Urinary bladder (tissue), 4 donors: ENCODE data around the gene LMBR1. TPM values are rescaled to one million over a fixed set of nuclear protein-coding genes. Genes with fewer than 3 reads are reported as not detected.

Experiments used
- DNase-seq: peaks from one replicate; pipeline ENCODE4 v3.0.0-alpha.2; 2015; ENCODE audit errors: extremely low spot score
- H3K27ac ChIP-seq: one replicate; pipeline ENCODE4 v1.5.1; 2013; ENCODE audit warnings: low read depth, mild to moderate bottlenecking, moderate library complexity
- H3K36me3 ChIP-seq: one replicate; pipeline ENCODE4 v1.6.1; 2013; ENCODE audit warnings: mild to moderate bottlenecking, moderate library complexity; ENCODE audit not compliant: insufficient read depth
- H3K4me1 ChIP-seq: one replicate; pipeline ENCODE4 v1.6.1; 2013; ENCODE audit warnings: mild to moderate bottlenecking, moderate library complexity; ENCODE audit not compliant: insufficient read depth
- H3K4me3 ChIP-seq: one replicate; pipeline ENCODE4 v1.5.1; 2013; ENCODE audit warnings: low read depth, low read length
- WGBS: extraction: QIAGEN DNeasy Blood & Tissue Kit; methylation state at CpG from one replicate; pipeline ENCODE4 v1.1.7; 2013; 5-methylcytosine and 5-hydroxymethylcytosine counted together
- polyA plus RNA-seq: library from polyadenylated mRNA; stranded (reverse); fragments of 200-250 nt; gene quantifications from one replicate; pipeline ENCODE4 v1.2.3, GENCODE V29; 2013
- total RNA-seq: library from RNA; depleted of rRNA; stranded (reverse); fragments of >200 nt; gene quantifications from one replicate; pipeline ENCODE4 v1.2.3, GENCODE V29; 2014
- donor health status: healthy with polysubstance abuse.
- donor health status: healthy.

LMBR1 gene
- total and polyA plus RNA-seq, 2 donors, result 25.8 to 120 TPM

GRCh38 chr7:156666368-156667109 is 226.4 kb downstream of the LMBR1 start:
- WGBS, result 42% methylated on average over 8 of the region's 8 CpGs
- Histone ChIP-seq H3K4me1 (no peaks in the 10 kb centered on the region), H3K4me3 (no peak overlapping the region), H3K36me3 (no peaks in the 10 kb centered on the region), H3K27ac (no peak overlapping the region)
- DNase-seq, result peak; percentile 29

GRCh38 chr7:156665101-156665500 is 227.9 kb downstream of the LMBR1 start:
- Histone ChIP-seq H3K36me3 (no peaks in the 10 kb centered on the region), H3K4me3 (no peak overlapping the region), H3K27ac (no peak overlapping the region), H3K4me1 (no peaks in the 10 kb centered on the region)
- DNase-seq, result no peak
- WGBS, result 80% methylated on average over 4 of the region's 4 CpGs

- Histone ChIP-seq H3K27ac (no peak overlapping the region), H3K36me3 (no peaks in the 10 kb centered on the region), H3K4me1 (no peaks in the 10 kb centered on the region), H3K4me3 (no peak overlapping the region)
- no peak for DNase-seq
- WGBS, result 83% methylated on average over 4 of the region's 4 CpGs
Measured at GRCh38 chr7:156662277-156662676, 230.7 kb downstream of the LMBR1 start.

- DNase-seq, result no peak
- H3K4me3 ChIP-seq, result no peak overlapping the region
- 71% methylated on average over 5 of the region's 5 CpGs for WGBS
Measured at GRCh38 chr7:156661637-156662036, 231.3 kb downstream of the LMBR1 start.

GRCh38 chr7:156659961-156660360 is 233.0 kb downstream of the LMBR1 start:
- H3K4me3 ChIP-seq, result no peak overlapping the region
- no peak overlapping the region for H3K27ac ChIP-seq
- WGBS, result 72% methylated on average over 11 of the region's 11 CpGs
- no peaks in the 10 kb centered on the region for H3K36me3 ChIP-seq
- DNase-seq, result no peak
- no peaks in the 10 kb centered on the region for H3K4me1 ChIP-seq

More at GRCh38 chr7:156661637-156662036, 231.3 kb downstream of the LMBR1 start:
- Histone ChIP-seq H3K27ac (no peak overlapping the region), H3K36me3 (no peaks in the 10 kb centered on the region), H3K4me1 (no peaks in the 10 kb centered on the region)

- Histone ChIP-seq H3K4me3 (no peak overlapping the region), H3K27ac (no peak overlapping the region), H3K36me3 (no peaks in the 10 kb centered on the region), H3K4me1 (no peaks in the 10 kb centered on the region)
- WGBS, result 86% methylated on average over 6 of the region's 6 CpGs
- no peak for DNase-seq
Measured at GRCh38 chr7:156659203-156659602, 233.8 kb downstream of the LMBR1 start.

- DNase-seq, result no peak
- H3K4me1 ChIP-seq, result no peaks in the 10 kb centered on the region
- no peaks in the 10 kb centered on the region for H3K36me3 ChIP-seq
- no peak overlapping the region for H3K4me3 ChIP-seq
- no peak overlapping the region for H3K27ac ChIP-seq
- WGBS, result 79% methylated on average over 4 of the region's 4 CpGs
Measured at GRCh38 chr7:156657681-156658080, 235.3 kb downstream of the LMBR1 start.

- DNase-seq, result no peak
- Histone ChIP-seq H3K27ac (no peak overlapping the region), H3K4me1 (no peaks in the 10 kb centered on the region)
Measured at GRCh38 chr7:156656598-156656997, 236.4 kb downstream of the LMBR1 start.

GRCh38 chr7:156655983-156656382 is 237.0 kb downstream of the LMBR1 start:
- DNase-seq, result no peak
- Histone ChIP-seq H3K4me3 (no peak overlapping the region), H3K4me1 (no peaks in the 10 kb centered on the region), H3K36me3 (no peaks in the 10 kb centered on the region), H3K27ac (no peak overlapping the region)
- 53% methylated on average over 4 of the region's 4 CpGs for WGBS

More at GRCh38 chr7:156656598-156656997, 236.4 kb downstream of the LMBR1 start:
- WGBS, result 60% methylated on average over 7 of the region's 7 CpGs
- H3K36me3 ChIP-seq, result no peaks in the 10 kb centered on the region
- no peak overlapping the region for H3K4me3 ChIP-seq

- Histone ChIP-seq H3K36me3 (no peaks in the 10 kb centered on the region), H3K4me1 (no peaks in the 10 kb centered on the region), H3K27ac (no peak overlapping the region), H3K4me3 (no peak overlapping the region)
- WGBS, result 78% methylated on average over 6 of the region's 6 CpGs
- no peak for DNase-seq
Measured at GRCh38 chr7:156655251-156655650, 237.7 kb downstream of the LMBR1 start.

- no peaks in the 10 kb centered on the region for H3K4me1 ChIP-seq
- H3K4me3 ChIP-seq, result no peak overlapping the region
- 79% methylated on average over 10 of the region's 10 CpGs for WGBS
- no peak for DNase-seq
- H3K27ac ChIP-seq, result no peak overlapping the region
- no peaks in the 10 kb centered on the region for H3K36me3 ChIP-seq
Measured at GRCh38 chr7:156654511-156655234, 238.3 kb downstream of the LMBR1 start.

- DNase-seq, result no peak
- Histone ChIP-seq H3K4me3 (no peak overlapping the region), H3K27ac (no peak overlapping the region), H3K36me3 (no peaks in the 10 kb centered on the region), H3K4me1 (no peaks in the 10 kb centered on the region)
- 92% methylated on average over 8 of the region's 8 CpGs for WGBS
Measured at GRCh38 chr7:156652886-156653568, 240.0 kb downstream of the LMBR1 start.

- Histone ChIP-seq H3K4me1 (no peaks in the 10 kb centered on the region), H3K27ac (no peak overlapping the region), H3K36me3 (no peaks in the 10 kb centered on the region), H3K4me3 (no peak overlapping the region)
- 82% methylated on average over 4 of the region's 4 CpGs for WGBS
- no peak for DNase-seq
Measured at GRCh38 chr7:156651474-156651873, 241.5 kb downstream of the LMBR1 start.

GRCh38 chr7:156650042-156650441 is 242.9 kb downstream of the LMBR1 start:
- H3K4me3 ChIP-seq, result no peak overlapping the region
- no peaks in the 10 kb centered on the region for H3K36me3 ChIP-seq
- DNase-seq, result no peak
- 48% methylated on average over 9 of the region's 9 CpGs for WGBS
- no peak overlapping the region for H3K27ac ChIP-seq
- no peaks in the 10 kb centered on the region for H3K4me1 ChIP-seq
